Memory B cell (primary cell): ENCODE measurements around the gene LIMK1.
"Not testable (repeated sequence)": the region's sequence is repeated elsewhere in the genome, so short reads cannot be mapped to it uniquely, and the experiment has no call there.

Source experiments
- ATAC-seq: fragments of 150-1000 bp; cut with Tn5 transposase; 2 replicates; pipeline ENCODE4 v1.10.0; 2021; ENCODE audit warnings: low read depth, mild to moderate bottlenecking, moderate library complexity
- DNase-seq, 2 donors: peaks; one replicate each; pipeline ENCODE4 v3.0.0; 2022; ENCODE audit warnings: low spot score in 2 of 2
- H3K27ac Mint-ChIP-seq: one replicate; pipeline ENCODE4 v1.8.0; 2022; ENCODE audit warnings: mild to moderate bottlenecking, moderate library complexity, mixed read lengths
- H3K27me3 Mint-ChIP-seq: one replicate; pipeline ENCODE4 v1.8.0; 2022; ENCODE audit warnings: mixed read lengths
- H3K36me3 Mint-ChIP-seq: one replicate; pipeline ENCODE4 v1.8.0; 2022; ENCODE audit warnings: mild to moderate bottlenecking, mixed read lengths
- H3K4me1 Mint-ChIP-seq: one replicate; pipeline ENCODE4 v1.8.0; 2022; ENCODE audit warnings: mixed read lengths
- H3K4me3 Mint-ChIP-seq: one replicate; pipeline ENCODE4 v1.8.0; 2022; ENCODE audit warnings: mild to moderate bottlenecking, moderate library complexity, mixed read lengths
- H3K9me3 Mint-ChIP-seq: one replicate; pipeline ENCODE4 v1.8.0; 2022; ENCODE audit warnings: mixed read lengths

Gene LIMK1

DNA sequence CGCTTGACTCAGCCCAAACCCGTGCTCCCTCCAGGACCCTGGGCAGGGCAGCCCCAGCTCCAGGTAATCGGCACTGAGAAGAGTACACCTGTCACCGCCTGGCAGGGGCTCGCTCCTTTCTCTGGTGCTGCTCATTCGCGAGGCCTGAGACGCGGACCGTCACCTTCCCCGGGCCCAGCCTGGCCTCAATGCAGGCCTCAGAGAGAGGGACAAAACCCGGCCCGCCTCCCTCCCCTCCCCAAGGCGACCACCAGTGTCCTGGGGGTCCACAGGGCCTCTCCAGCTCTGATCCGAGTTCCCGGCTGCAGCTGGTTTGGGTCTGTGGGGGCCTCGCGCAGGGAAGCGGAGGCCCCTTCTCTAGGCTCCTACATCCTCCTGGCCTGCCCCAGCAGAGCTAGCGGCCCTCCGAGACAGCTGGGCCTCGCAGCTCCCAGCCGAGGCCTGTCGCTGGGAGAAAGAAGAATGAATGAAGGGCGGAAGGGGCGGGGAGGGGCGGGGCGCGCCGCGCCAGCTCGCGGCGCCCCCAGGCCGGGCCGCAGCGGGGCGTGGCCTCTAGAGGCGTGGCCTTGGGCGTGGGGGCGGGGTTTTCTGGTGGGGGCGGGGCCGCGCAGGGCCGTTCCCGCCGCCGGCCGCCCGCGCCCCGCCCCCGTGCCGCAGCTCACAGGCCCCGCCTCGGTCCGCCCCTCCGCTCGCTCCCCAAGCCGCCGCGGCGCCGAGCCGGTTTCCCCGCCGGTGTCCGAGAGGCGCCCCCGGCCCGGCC, at the start of gene LIMK1:
TSS of gene LIMK1 (plus strand) at position 688 of the 760 bp plus-strand sequence. CDS start 187 bp downstream, outside the sequence.
- peak; percentile 88 for ATAC-seq
- peak; percentile 80 to 82 for DNase-seq
- peaks cover 4% of the 10 kb centered on the region for H3K36me3 Mint-ChIP-seq
- peaks cover 10% of the 10 kb centered on the region for H3K4me1 Mint-ChIP-seq
- no peaks in the 10 kb centered on the region for H3K27me3 Mint-ChIP-seq
- H3K27ac Mint-ChIP-seq = peak within 1 kb of the TSS; percentile 86
- H3K9me3 Mint-ChIP-seq = no peaks in the 10 kb centered on the region
- peak within 1 kb of the TSS; percentile 87 for H3K4me3 Mint-ChIP-seq

DNA sequence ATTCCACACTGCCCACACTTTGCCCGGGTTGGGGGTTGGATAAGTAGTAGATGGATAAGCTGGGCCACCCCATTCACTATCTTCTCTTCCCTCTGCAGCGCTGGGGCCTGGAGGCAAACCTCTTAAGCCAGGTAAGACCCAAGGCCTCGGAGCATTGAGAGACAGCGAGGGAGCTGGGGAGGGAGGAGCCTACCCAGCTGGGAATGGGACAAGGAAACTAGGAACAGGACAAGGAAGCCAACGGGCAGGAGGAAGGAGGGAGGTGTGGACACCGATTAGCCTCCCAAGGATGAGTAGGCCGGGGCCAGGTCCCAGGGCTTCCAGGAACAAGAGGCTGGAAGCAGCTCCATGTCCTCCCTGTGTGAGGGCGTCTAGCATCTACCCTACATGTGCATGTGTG, 46.0 kb upstream of the LIMK1 start:
- Mint-ChIP-seq H3K4me3 (no peak overlapping the region), H3K27ac (no peak overlapping the region), H3K27me3 (peaks cover 16% of the 10 kb centered on the region), H3K4me1 (no peaks in the 10 kb centered on the region), H3K36me3 (no peaks in the 10 kb centered on the region), H3K9me3 (no peaks in the 10 kb centered on the region)
- DNase-seq = no peak
- ATAC-seq = no peak

DNA sequence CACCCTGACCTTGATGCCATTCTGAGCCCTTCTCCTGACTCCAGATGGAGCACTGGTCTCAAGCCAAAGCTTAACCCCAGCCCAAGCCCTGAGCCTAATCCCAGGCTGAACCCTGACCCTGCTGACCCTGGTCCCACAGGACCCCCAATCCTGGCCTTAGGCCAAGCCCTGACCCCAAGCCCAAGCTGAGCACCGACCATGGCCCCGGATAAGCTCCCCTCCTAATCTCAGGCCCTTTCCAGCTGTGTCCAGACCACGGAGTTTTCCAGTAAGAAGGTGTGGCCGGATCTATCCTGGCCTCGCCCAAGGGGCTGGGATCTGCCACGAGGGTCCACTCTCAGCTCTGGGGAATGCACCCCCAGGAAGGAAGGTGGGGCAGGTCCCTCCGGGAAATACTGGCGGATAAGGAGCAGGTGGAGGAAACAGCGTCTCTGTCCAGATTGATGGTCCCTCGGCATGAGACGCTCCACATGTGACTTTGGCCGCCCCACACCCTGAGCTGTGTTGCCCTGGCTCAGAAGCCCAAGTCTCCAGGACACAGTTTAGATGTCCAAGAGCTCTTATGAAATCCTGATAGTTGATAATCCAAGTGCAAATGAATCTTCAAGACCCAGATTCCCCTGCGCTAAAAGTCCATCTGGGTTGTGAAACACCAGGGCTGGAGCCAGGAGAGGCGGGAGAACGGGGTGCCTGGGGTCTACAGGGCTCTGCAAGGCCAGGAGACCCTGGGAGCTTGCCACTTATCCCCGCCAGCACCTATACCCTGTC, 45.2 kb upstream of the LIMK1 start:
- H3K4me1 Mint-ChIP-seq = no peaks in the 10 kb centered on the region
- peaks cover 13% of the 10 kb centered on the region for H3K27me3 Mint-ChIP-seq
- H3K27ac Mint-ChIP-seq = no peak overlapping the region
- ATAC-seq (no peak), DNase-seq (no peak)
- no peaks in the 10 kb centered on the region for H3K36me3 Mint-ChIP-seq
- no peaks in the 10 kb centered on the region for H3K9me3 Mint-ChIP-seq
- H3K4me3 Mint-ChIP-seq = no peak overlapping the region

DNA sequence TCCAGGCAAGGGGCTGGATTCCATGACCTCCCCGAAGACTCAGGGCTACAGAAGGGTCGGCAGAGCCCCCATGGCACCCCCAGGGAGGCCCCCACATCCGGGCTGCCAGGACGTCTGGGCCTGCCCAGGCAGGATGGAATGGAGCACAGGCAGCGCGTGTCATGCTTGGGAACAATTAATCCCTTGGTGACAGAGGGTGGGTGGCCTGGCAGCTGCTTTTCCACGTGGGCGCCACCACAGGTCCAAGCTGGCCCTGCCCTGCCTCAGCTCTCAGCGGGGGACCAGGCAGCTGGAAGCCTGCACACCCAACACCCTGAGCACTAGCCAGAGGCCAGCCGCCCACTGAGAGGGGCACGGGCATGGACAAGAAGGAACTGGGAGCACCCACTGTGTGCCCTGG, 44.3 kb upstream of the LIMK1 start:
- Mint-ChIP-seq H3K27me3 (peaks cover 10% of the 10 kb centered on the region), H3K36me3 (no peaks in the 10 kb centered on the region), H3K9me3 (no peaks in the 10 kb centered on the region), H3K27ac (no peak overlapping the region), H3K4me1 (no peaks in the 10 kb centered on the region), H3K4me3 (no peak overlapping the region)
- ATAC-seq = no peak
- DNase-seq = no peak

GRCh38 chr7:74040101-74040790, 43.4 kb upstream of the LIMK1 start:
- ATAC-seq (no peak), DNase-seq (no peak)
- no peaks in the 10 kb centered on the region for H3K4me1 Mint-ChIP-seq
- H3K4me3 Mint-ChIP-seq = no peak overlapping the region
- H3K36me3 Mint-ChIP-seq = no peaks in the 10 kb centered on the region
- peaks cover 9% of the 10 kb centered on the region for H3K27me3 Mint-ChIP-seq
- no peaks in the 10 kb centered on the region for H3K9me3 Mint-ChIP-seq
- no peak overlapping the region for H3K27ac Mint-ChIP-seq

GRCh38 chr7:74040791-74041520, 42.6 kb upstream of the LIMK1 start:
- Mint-ChIP-seq H3K36me3 (no peaks in the 10 kb centered on the region), H3K9me3 (no peaks in the 10 kb centered on the region), H3K4me3 (no peak overlapping the region), H3K27me3 (peaks cover 9% of the 10 kb centered on the region), H3K27ac (no peak overlapping the region), H3K4me1 (no peaks in the 10 kb centered on the region)
- ATAC-seq (no peak), DNase-seq (no peak)

DNA sequence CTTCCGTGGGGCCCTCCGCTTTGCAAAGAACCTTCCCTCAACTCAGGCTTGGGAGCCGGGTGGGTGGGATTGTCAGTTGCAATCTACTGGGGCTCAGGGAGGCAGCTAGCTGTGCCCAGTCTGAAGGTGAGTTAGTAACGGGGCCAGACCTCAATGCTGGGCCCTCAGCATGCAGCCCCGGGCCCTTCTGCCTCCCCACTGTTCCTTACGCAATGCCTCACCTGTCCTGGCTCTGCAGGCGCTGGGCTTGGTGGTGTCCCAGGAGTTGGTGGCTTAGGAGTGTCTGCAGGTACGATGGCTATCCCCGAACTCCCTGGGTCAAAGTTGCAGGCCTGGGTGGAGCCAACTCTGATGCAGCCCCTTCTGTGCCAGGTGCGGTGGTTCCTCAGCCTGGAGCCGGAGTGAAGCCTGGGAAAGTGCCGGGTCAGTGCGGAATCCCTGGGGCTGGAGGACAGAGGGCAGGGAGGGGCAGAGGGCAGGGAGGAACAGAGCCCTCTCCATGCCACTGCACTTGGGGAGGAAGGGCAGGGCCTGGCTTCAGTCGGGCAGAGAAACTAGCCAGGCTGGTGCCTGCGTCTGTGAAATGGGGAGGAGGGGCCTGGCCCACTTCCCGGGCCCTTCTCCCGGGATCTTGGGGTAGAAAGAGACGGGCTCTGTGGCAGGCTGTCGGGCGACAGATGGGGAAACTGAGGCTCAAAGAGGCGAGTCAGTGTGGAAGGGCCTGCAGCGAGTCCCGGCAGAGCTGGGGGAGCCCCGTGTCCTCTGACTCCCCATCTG, 40.7 kb upstream of the LIMK1 start:
- Mint-ChIP-seq H3K27ac (no peak overlapping the region), H3K36me3 (no peaks in the 10 kb centered on the region), H3K4me3 (no peak overlapping the region), H3K27me3 (peaks cover 6% of the 10 kb centered on the region), H3K4me1 (no peaks in the 10 kb centered on the region), H3K9me3 (no peaks in the 10 kb centered on the region)
- DNase-seq (no peak), ATAC-seq (no peak)

GRCh38 chr7:74043523-74043951, 40.1 kb upstream of the LIMK1 start:
- H3K36me3 Mint-ChIP-seq = no peaks in the 10 kb centered on the region
- no peaks in the 10 kb centered on the region for H3K4me1 Mint-ChIP-seq
- no peak for DNase-seq
- H3K27ac Mint-ChIP-seq = no peak overlapping the region
- ATAC-seq = no peak
- peaks cover 4% of the 10 kb centered on the region for H3K27me3 Mint-ChIP-seq
- no peak overlapping the region for H3K4me3 Mint-ChIP-seq
- H3K9me3 Mint-ChIP-seq = no peaks in the 10 kb centered on the region

DNA sequence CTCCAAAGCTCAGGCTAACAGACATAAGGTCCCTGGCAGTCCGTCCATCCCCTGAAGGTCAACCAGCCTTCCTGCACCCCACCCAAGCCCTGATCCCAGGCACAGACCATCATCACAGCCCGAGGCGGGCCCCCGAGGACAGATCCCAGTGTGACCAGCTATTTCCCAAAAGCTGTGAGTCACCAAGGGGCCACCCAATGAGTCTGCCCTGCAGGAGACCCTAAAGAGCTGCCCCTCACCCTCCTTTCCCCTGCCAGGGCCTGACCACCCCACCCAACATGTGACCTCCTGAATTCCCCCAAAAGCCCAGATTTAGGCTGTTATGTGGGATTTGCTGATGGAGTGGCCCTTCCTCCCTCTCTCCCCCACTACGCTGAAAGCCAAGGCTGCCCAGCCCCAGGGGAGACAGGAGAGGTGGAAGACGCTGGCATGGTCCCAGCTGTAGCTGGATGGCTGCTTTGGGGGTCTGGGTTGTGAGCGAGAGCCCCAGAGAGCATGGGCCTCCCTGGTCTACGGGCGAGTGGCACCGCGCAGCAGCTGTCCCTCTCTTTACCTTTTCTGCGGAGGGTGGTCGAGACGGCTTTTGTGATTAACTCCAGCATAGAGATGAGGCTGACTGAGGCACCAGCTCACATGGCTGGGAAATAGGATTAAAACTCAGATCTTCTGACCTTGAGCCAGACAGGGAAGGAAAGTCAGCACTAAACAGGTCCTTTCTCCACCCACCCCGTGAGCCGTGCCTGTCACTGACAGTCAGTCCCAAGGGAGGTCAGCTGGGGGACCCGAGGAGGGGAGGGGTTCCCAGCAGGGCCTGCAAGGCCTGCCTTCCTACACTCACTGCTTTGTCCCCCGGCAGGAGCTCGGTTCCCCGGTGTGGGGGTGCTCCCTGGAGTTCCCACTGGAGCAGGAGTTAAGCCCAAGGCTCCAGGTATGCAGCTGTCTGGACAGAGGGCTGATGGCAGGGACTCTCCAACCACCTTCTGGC, 38.9 kb upstream of the LIMK1 start:
- no peak for ATAC-seq
- H3K9me3 Mint-ChIP-seq = no peaks in the 10 kb centered on the region
- no peak for DNase-seq
- peaks cover 4% of the 10 kb centered on the region for H3K27me3 Mint-ChIP-seq
- no peaks in the 10 kb centered on the region for H3K4me1 Mint-ChIP-seq
- no peak overlapping the region for H3K27ac Mint-ChIP-seq
- H3K4me3 Mint-ChIP-seq = no peak overlapping the region
- H3K36me3 Mint-ChIP-seq = no peaks in the 10 kb centered on the region

GRCh38 chr7:74046581-74046980, 37.0 kb upstream of the LIMK1 start:
- not testable (repeated sequence) for ATAC-seq, DNase-seq, H3K27ac Mint-ChIP-seq, H3K4me1 Mint-ChIP-seq, H3K9me3 Mint-ChIP-seq, H3K4me3 Mint-ChIP-seq, H3K27me3 Mint-ChIP-seq, H3K36me3 Mint-ChIP-seq

DNA sequence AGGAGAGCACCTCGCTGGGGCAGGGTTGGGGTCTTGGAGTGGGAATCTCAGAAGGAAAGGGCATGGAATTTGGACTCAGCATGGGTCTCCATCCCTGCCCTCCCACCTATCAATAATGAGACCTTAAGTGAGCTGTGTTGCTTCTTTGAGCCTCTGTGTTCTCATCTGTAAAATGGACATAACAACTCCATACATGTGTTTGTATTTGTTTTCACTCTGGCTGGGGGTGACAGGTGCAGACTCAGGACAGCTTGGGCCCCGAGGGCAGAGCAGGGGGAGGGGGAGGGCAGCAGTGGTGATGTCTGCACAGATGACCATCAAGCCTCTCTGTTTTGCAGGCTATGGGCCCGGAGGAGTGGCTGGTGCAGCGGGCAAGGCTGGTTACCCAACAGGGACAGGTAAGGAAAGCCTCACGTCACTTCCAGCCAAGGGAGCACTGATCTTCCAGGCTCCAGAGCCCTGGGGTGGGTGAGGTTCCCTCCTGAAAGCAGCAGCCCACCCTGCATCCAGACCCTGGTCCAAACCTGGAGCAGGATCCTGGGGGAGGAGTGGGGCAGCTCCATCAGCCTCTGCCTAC, 35.7 kb upstream of the LIMK1 start:
- H3K9me3 Mint-ChIP-seq = peaks cover 1% of the 10 kb centered on the region
- H3K27me3 Mint-ChIP-seq = peaks cover 2% of the 10 kb centered on the region
- H3K4me1 Mint-ChIP-seq = peaks cover 5% of the 10 kb centered on the region
- ATAC-seq = no peak
- no peak overlapping the region for H3K27ac Mint-ChIP-seq
- H3K36me3 Mint-ChIP-seq = no peaks in the 10 kb centered on the region
- H3K4me3 Mint-ChIP-seq = no peak overlapping the region
- DNase-seq = no peak

DNA sequence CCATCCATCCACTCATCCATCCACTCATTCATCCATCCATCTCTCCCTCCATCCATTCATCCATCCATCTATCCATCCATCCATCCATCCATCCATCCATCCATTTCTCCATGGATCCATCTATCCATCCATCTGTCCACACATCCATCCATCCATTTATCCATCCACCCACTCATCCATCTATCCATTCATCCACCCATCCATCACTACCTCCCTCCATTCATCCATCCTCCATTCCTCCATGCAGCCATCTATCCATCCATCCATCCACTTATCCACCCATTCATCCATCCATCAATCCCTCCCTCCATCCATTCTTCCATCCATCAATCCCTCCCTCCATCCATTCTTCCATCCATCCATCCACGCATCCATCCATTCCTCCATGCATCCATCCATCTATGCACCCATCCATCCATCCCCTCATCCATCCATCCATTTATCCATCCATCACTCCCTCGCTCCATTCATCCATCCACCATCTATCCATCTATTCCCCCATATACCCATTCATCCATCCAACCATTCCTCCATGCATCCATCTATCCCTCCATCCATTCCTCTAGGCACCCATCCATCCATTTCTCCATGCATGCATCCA, 34.5 kb upstream of the LIMK1 start:
- Mint-ChIP-seq H3K36me3 (no peaks in the 10 kb centered on the region), H3K4me3 (no peak overlapping the region), H3K27ac (no peak overlapping the region), H3K9me3 (peaks cover 3% of the 10 kb centered on the region), H3K4me1 (peaks cover 5% of the 10 kb centered on the region), H3K27me3 (peaks cover 9% of the 10 kb centered on the region)
- DNase-seq (no peak), ATAC-seq (no peak)
